LNCAP (cell line): ENCODE measurements around the gene GPR152.

ENCODE experiments used
- TF ChIP-seq, protein P1 (sequence below): fragments of 450-650 bp; IDR thresholded peaks from 2 replicates; pipeline ENCODE4 v1.5.1; 2017; ENCODE audit warnings: mild to moderate bottlenecking

Gene GPR152

GRCh38 chr11:67422891-67423290, 29.6 kb downstream of the GPR152 start:
- TF ChIP-seq, protein P1, sequence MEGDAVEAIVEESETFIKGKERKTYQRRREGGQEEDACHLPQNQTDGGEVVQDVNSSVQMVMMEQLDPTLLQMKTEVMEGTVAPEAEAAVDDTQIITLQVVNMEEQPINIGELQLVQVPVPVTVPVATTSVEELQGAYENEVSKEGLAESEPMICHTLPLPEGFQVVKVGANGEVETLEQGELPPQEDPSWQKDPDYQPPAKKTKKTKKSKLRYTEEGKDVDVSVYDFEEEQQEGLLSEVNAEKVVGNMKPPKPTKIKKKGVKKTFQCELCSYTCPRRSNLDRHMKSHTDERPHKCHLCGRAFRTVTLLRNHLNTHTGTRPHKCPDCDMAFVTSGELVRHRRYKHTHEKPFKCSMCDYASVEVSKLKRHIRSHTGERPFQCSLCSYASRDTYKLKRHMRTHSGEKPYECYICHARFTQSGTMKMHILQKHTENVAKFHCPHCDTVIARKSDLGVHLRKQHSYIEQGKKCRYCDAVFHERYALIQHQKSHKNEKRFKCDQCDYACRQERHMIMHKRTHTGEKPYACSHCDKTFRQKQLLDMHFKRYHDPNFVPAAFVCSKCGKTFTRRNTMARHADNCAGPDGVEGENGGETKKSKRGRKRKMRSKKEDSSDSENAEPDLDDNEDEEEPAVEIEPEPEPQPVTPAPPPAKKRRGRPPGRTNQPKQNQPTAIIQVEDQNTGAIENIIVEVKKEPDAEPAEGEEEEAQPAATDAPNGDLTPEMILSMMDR = no peak

GRCh38 chr11:67421430-67422031, 31.0 kb downstream of the GPR152 start:
- TF ChIP-seq, protein P1 = no peak

DNA sequence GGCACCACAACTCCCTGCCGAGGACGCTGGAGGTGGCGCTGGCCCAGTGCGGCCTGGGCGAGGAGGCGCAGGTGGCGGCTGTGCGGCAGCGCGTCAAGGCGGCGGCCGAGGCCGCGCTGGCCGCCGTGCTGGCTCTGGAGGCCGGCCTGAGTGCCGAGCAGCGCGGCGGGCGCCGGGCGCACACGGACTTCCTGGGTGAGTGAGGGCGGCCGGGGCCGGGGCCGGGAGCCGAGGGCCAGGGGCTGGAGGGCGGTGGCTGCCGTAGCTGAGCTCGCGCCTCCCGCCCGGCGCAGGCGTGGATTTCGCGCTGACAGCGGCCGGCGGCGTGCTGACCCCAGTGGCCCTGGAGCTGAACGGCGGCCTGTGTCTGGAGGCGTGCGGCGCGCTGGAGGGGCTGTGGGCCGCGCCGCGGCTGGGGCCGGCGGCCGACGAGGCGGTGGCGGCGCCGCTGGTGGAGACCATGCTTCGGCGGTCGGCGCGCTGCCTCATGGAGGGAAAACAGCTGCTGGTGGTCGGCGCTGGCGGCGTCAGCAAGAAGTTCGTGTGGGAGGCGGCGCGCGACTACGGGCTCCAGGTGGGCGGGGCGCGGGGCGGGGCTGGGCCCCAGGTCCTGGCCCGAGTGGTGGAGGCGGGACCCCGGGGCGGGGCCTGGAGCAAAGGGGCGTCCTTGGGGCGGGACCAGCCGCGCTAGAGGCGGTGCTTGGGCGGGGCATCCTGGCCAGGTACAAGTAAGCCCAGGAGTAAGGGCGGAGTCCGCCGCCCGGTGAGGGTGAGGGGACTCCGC, 31.7 kb downstream of the GPR152 start:
- TF ChIP-seq, protein P1 = no peak

DNA sequence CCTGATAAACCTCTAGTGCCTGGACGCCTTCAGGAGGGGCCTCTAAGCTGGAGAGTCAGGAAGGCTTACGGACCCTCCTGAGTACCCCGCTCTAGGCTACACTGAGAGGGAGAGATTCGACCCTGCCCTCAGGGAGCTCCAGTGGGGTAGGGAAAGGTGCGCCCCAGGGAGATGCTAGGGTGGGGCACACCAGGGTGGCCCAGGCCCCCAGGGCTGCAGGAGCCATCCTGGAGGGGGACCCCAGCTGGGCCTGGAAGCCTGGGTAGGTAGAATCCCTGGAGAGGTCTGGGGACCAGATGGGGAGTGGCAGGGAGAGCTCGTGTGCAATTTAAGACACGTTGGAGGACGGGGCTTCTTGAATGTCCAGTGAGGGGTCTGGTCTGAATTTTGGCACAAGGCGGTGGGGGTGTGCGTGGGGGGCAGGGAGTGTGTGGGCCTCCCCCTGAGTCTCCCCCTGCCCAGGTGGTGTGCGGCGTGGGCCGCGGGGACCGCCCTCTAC, 32.3 kb downstream of the GPR152 start:
- TF ChIP-seq, protein P1 = no peak

- TF ChIP-seq, protein P1 = no peak
These were observed 33.0 kb downstream of the GPR152 start for GRCh38 chr11:67419325-67420049.

DNA sequence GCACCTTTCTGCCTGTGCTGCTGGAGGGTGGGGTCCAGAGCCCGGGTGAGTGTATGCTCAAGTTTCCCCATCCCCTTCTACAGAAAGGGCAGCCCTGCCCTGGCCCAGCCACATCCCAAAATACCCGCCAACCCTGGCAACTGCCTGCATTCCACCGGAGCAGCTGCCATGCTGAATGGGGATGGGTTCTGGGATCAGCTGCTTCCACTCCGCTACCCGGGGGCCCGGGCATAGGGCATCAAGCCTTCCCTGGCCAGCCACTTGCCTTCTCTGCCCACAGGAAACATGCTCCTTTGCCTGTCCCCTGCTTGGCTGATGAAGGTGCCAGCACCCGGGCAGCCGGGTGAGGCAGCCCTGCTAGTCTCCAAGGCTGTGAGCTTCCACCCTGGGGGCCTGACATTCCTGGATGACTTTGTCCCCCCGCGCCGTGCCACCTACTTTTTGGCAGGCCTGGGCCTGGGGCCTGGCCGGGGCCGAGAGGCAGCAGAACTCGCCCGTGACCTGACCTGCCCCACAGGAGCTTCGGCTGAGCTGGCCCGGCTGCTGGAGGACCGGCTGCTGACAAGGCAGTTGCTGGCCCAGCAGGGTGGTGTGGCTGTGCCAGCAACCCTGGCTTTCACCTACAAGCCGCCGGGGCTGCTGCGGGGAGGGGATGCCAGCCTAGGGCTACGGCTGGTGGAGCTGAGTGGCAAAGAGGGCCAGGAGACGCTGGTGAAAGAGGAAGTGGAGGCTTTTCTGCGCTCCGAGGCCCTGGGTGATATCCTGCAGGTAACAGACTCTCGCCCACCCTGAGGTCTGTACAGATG, 33.9 kb downstream of the GPR152 start:
- TF ChIP-seq, protein P1 = no peak

DNA sequence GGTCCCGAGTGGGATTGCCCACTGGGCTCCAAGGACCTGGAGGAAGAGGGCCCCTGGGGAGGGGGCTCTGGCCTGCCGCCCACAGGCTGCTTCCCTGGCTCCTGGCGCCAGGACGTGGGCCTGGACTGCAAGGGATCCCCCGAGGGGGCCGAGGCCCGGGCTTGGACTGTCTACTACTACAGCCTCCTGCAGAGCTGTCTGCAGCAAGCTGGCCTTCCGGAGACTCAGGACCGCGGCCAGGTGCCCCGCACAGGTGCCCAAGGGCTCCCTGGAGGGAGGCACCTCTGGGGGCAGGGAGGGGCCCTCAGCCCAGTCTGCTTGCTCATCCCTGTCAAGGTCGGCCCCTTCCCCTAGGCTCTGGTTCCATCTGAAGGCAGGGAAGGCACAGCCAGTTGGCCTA, 35.1 kb downstream of the GPR152 start:
- TF ChIP-seq, protein P1 = no peak
